Gastrocnemius medialis (tissue), 4 donors: Measurements from ENCODE around the gene SLC26A9.

ENCODE experiments used
- POLR2A ChIP-seq, 2 donors: fragments of 450-650 bp; IDR thresholded peaks; one replicate each; pipeline ENCODE4 v1.6.1; 2017; ENCODE audit warnings: antibody characterized with exemption in 2 of 2, mild to moderate bottlenecking in 2 of 2, moderate library complexity in 2 of 2
- TF ChIP-seq, protein P1 (sequence below), 5 experiments: fragments of 450-650 bp in 3 of 5; fragments of 200-600 bp in 2 of 5; sonication (generic) in 2 of 5; IDR thresholded peaks in 4 of 5; conservative IDR thresholded peaks in 1 of 5; 1 replicate in 4 of 5; 2 replicates in 1 of 5; pipeline ENCODE4 v1.5.1; 2016 to 2019; ENCODE audit warnings: antibody characterized with exemption in 5 of 5, mild to moderate bottlenecking in 3 of 5, moderate library complexity in 3 of 5

DNA sequence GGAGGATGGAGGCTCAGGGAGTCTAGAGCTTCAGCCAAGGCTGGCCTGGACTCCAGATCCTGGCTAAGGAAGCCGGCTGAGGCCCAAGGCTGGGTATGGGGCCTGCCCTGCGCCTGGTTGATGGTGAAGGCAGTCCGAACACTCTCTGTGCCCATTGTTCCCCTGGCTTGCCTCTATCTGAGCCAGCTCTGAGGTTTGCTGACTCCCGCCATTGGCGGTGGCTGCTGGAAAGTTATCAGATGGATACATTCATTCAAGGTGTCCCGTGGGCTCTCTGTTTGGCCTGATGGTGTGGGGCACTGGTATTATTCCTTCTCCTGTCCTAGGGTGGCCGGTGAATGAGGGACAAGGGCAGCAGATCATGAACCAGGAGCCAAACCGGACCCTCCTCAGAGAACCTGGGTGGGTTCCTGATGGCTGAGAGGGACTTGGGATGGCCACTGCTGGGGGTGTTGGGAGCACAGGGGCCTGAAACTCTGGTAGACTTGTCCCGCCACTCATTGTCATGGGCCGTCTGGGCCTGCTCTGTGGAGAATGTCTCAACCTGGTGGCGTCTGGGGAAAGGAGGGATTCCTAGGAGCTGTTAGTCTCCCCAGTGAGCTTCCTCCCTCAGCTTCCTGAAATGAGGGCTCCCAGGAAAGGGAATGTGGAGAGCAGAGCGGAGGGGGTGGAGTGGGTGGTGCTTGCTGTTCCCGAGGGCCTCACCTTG, 22.2 kb downstream of the SLC26A9 start:
- TF ChIP-seq, protein P1, sequence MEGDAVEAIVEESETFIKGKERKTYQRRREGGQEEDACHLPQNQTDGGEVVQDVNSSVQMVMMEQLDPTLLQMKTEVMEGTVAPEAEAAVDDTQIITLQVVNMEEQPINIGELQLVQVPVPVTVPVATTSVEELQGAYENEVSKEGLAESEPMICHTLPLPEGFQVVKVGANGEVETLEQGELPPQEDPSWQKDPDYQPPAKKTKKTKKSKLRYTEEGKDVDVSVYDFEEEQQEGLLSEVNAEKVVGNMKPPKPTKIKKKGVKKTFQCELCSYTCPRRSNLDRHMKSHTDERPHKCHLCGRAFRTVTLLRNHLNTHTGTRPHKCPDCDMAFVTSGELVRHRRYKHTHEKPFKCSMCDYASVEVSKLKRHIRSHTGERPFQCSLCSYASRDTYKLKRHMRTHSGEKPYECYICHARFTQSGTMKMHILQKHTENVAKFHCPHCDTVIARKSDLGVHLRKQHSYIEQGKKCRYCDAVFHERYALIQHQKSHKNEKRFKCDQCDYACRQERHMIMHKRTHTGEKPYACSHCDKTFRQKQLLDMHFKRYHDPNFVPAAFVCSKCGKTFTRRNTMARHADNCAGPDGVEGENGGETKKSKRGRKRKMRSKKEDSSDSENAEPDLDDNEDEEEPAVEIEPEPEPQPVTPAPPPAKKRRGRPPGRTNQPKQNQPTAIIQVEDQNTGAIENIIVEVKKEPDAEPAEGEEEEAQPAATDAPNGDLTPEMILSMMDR (IDR thresholded peaks at IDR 0.05 in 4 of 5, conservative IDR thresholded peaks at IDR 0.05 in 1 of 5): no peak
- TF ChIP-seq POLR2A (IDR thresholded peaks at IDR 0.05): no peak
